HepG2 (cell line): ENCODE data around the gene ZNF341. TPM values are rescaled to one million over a fixed set of nuclear protein-coding genes. Genes with fewer than 3 reads are reported as not detected.

ENCODE experiments used
- ADNP ChIP-seq: sonication (generic); formaldehyde crosslinking; IDR thresholded peaks from 2 replicates; pipeline ENCODE4 v1.4.0; 2020; ENCODE audit warnings: missing genetic modification reagents
- CENPT ChIP-seq: sonication (generic); formaldehyde crosslinking; IDR thresholded peaks from 2 replicates; pipeline ENCODE4 v1.8.0; 2022; ENCODE audit warnings: low read depth, mild to moderate bottlenecking, moderate library complexity, missing genetic modification reagents
- CHCHD3 ChIP-seq: sonication (generic); formaldehyde crosslinking; IDR thresholded peaks from 2 replicates; pipeline ENCODE4 v1.8.0; 2022; ENCODE audit warnings: mild to moderate bottlenecking, missing genetic modification reagents, moderate library complexity
- MBD4 ChIP-seq: IDR thresholded peaks from 2 replicates; pipeline ENCODE4 v1.6.1; 2012; ENCODE audit warnings: low read length, inconsistent platforms, borderline replicate concordance
- MIXL1 ChIP-seq: IDR thresholded peaks from 2 replicates; pipeline ENCODE4 v1.6.1; 2016
- MXD4 ChIP-seq: IDR thresholded peaks from 2 replicates; pipeline ENCODE4 v1.6.1; 2016; ENCODE audit warnings: mild to moderate bottlenecking, missing biosample characterization, missing genetic modification reagents
- NFIB ChIP-seq: sonication (generic); formaldehyde crosslinking; IDR thresholded peaks from 2 replicates; pipeline ENCODE4 v1.9.0; 2021; ENCODE audit warnings: missing genetic modification reagents, mild to moderate bottlenecking, borderline replicate concordance
- PBX3 ChIP-seq: sonication (generic); formaldehyde crosslinking; IDR thresholded peaks from 2 replicates; pipeline ENCODE4 v1.8.1; 2023; ENCODE audit warnings: missing genetic modification reagents, inconsistent platforms, borderline replicate concordance
- POGK ChIP-seq: sonication (generic); formaldehyde crosslinking; conservative IDR thresholded peaks from 2 replicates; pipeline ENCODE4 v1.8.0; 2022; ENCODE audit warnings: mild to moderate bottlenecking, moderate library complexity, missing genetic modification reagents
- REL ChIP-seq: sonication (generic); formaldehyde crosslinking; conservative IDR thresholded peaks from 2 replicates; pipeline ENCODE4 v1.8.0; 2022; ENCODE audit warnings: mild to moderate bottlenecking, missing genetic modification reagents, moderate library complexity
- RFX1 ChIP-seq: fragments of 450-650 bp; IDR thresholded peaks from 2 replicates; pipeline ENCODE4 v1.6.1; 2017
- SNAPC5 ChIP-seq: sonication (generic); formaldehyde crosslinking; IDR thresholded peaks from 2 replicates; pipeline ENCODE4 v1.8.1; 2023; ENCODE audit warnings: mild to moderate bottlenecking, missing genetic modification reagents, borderline replicate concordance
- TCF7L2 ChIP-seq: IDR thresholded peaks from 2 replicates; pipeline ENCODE4 v1.6.1; 2011; ENCODE audit warnings: mild to moderate bottlenecking, low read depth, low read length, moderate library complexity
- THYN1 ChIP-seq: sonication (generic); formaldehyde crosslinking; IDR thresholded peaks from 2 replicates; pipeline ENCODE4 v1.8.1; 2023; ENCODE audit warnings: low read depth, mild to moderate bottlenecking, moderate library complexity, missing genetic modification reagents, borderline replicate concordance
- USF2 ChIP-seq, 2 experiments: sonication (generic) in 1 of 2; formaldehyde crosslinking in 1 of 2; IDR thresholded peaks; 2 replicates each; pipeline versions ENCODE4 v1.5.1 to v1.6.1; 2011 to 2020; ENCODE audit warnings: borderline replicate concordance in 1 of 2, low read depth in 1 of 2, low read length in 1 of 2, mild to moderate bottlenecking in 1 of 2, missing genetic modification reagents in 1 of 2, moderate library complexity in 1 of 2
- ZBTB33 ChIP-seq: sonication (generic); formaldehyde crosslinking; IDR thresholded peaks from 2 replicates; pipeline ENCODE4 v1.4.0; 2020; ENCODE audit warnings: missing genetic modification reagents
- ZFP62 ChIP-seq: sonication (generic); formaldehyde crosslinking; IDR thresholded peaks from 2 replicates; pipeline ENCODE4 v1.4.0; 2020; ENCODE audit warnings: missing genetic modification reagents
- ZNF143 ChIP-seq: sonication (generic); formaldehyde crosslinking; IDR thresholded peaks from 2 replicates; pipeline ENCODE4 v1.4.0; 2020; ENCODE audit warnings: missing genetic modification reagents
- ZNF24 ChIP-seq: fragments of 450-650 bp; IDR thresholded peaks from 2 replicates; pipeline ENCODE4 v1.6.1; 2017; ENCODE audit warnings: antibody characterized with exemption, mild to moderate bottlenecking
- ZNF383 ChIP-seq: sonication (generic); formaldehyde crosslinking; IDR thresholded peaks from 2 replicates; pipeline ENCODE4 v1.4.0; 2020; ENCODE audit warnings: missing genetic modification reagents, mild to moderate bottlenecking, borderline replicate concordance
- ZNF724P ChIP-seq: sonication (generic); formaldehyde crosslinking; IDR thresholded peaks from 2 replicates; pipeline ENCODE4 v1.8.0; 2022; ENCODE audit warnings: missing genetic modification reagents, borderline replicate concordance
- ZNF792 ChIP-seq: IDR thresholded peaks from 2 replicates; pipeline ENCODE4 v1.6.1; 2016
- polyA plus RNA-seq, 8 experiments: library from polyadenylated mRNA; depleted of rRNA in 3 of 8; stranded (reverse) in 7 of 8; unstranded in 1 of 8; fragments of >200 nt; fragmentation: Illumina TruSeq in 4 of 8; extraction: Trizol in 4 of 8; gene quantifications; 2 replicates each; pipeline versions ENCODE4 v1.2.1 to v1.2.3, GENCODE V29; 2011 to 2016; ENCODE audit warnings: low read depth in 4 of 8, missing spikeins in 1 of 8, mixed read lengths in 1 of 8; ENCODE audit not compliant: insufficient read depth in 1 of 8
- total RNA-seq, 5 experiments: library from RNA; depleted of rRNA; stranded (reverse); fragments of >200 nt; fragmentation: Illumina TruSeq; extraction: Trizol; gene quantifications; 2 replicates each; pipeline ENCODE4 v1.2.3, GENCODE V29; 2016; ENCODE audit warnings: low read depth in 1 of 5

Gene ZNF341
- total and polyA plus RNA-seq, 2 of the 13 experiments (the other 11 are each of a cell fraction or from before 2014, with no cell fraction given), result 1.1 to 2.2 TPM

GRCh38 chr20:33810885-33811775 is 79.3 kb downstream of the ZNF341 start, which contains the start of gene CHMP4B (continued):
- no peak for TF ChIP-seq PBX3 (CRISPR knock-in tag)
- peak; percentile 100 for TF ChIP-seq ZFP62
- peak; percentile 74; the same call in 1 of the 2 replicates for TF ChIP-seq THYN1
- TF ChIP-seq TCF7L2, result no peak
- TF ChIP-seq NFIB, result no peak
- TF ChIP-seq MBD4, result no peak
- no peak for TF ChIP-seq ZNF24
- TF ChIP-seq REL (CRISPR knock-in tag), result no peak
- TF ChIP-seq ZNF383 (CRISPR knock-in tag), result no peak; the same call in 1 of the 2 replicates
- TF ChIP-seq MIXL1 (CRISPR knock-in tag), result peak; percentile 97
- TF ChIP-seq ZNF143 (CRISPR knock-in tag), result peak; percentile 97
- no peak for TF ChIP-seq ZNF724P (CRISPR knock-in tag)
- no peak for TF ChIP-seq ADNP (CRISPR knock-in tag)
- peak; percentile 77 for TF ChIP-seq ZNF792 (CRISPR knock-in tag)
- TF ChIP-seq CHCHD3 (CRISPR knock-in tag), result no peak
- TF ChIP-seq CENPT, result no peak
- peak; percentile 82; the same call in 1 of the 2 replicates for TF ChIP-seq ZBTB33 (CRISPR knock-in tag)
- peak; percentile 67; the same call in 1 of the 2 replicates for TF ChIP-seq RFX1
- no peak; the same call in 1 of the 2 replicates for TF ChIP-seq SNAPC5 (CRISPR knock-in tag)
- TF ChIP-seq USF2 (IDR thresholded peaks at IDR 0.05; ENCODE audit: low read depth, low read length), result no peak
- no peak; the same call in 1 of the 2 replicates for TF ChIP-seq USF2 (CRISPR knock-in tag; IDR thresholded peaks at IDR 0.05; ENCODE audit: borderline replicate concordance)
- peak; percentile 72; the same call in 1 of the 2 replicates for TF ChIP-seq POGK (CRISPR knock-in tag)
- TF ChIP-seq MXD4 (CRISPR knock-in tag), result 0 out of 2 replicates have a peak, but pooled peaks have one; percentile 86
